Gastrocnemius medialis (tissue), 4 donors: ENCODE results near the gene PRELID1.

ENCODE experiments used
- POLR2A ChIP-seq, 2 donors: fragments of 450-650 bp; IDR thresholded peaks; one replicate each; pipeline ENCODE4 v1.6.1; 2017; ENCODE audit warnings: antibody characterized with exemption in 2 of 2, mild to moderate bottlenecking in 2 of 2, moderate library complexity in 2 of 2
- TF ChIP-seq, protein P1 (sequence below), 5 experiments: fragments of 450-650 bp in 3 of 5; fragments of 200-600 bp in 2 of 5; sonication (generic) in 2 of 5; IDR thresholded peaks in 4 of 5; conservative IDR thresholded peaks in 1 of 5; 1 replicate in 4 of 5; 2 replicates in 1 of 5; pipeline ENCODE4 v1.5.1; 2016 to 2019; ENCODE audit warnings: antibody characterized with exemption in 5 of 5, mild to moderate bottlenecking in 3 of 5, moderate library complexity in 3 of 5

DNA sequence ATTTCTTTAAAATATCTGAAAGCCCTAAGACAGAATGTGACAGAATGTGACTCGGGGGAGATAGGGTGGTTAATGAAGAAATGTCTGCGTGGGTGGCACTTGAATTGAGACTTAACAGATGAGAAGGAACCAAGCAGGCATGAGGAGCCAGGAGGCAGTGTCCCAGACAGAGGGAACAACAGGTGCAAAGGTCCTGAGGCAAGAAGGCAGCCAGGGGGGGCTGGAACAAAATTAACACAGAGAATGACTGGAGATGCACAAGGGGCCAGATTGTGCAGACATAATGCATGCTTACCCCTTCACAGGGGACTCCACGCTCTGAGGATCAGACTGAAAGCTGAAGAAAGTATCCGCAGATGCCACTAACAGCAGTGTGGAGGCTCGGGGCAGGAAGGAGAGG, 46.2 kb downstream of the PRELID1 start:
- TF ChIP-seq, protein P1, sequence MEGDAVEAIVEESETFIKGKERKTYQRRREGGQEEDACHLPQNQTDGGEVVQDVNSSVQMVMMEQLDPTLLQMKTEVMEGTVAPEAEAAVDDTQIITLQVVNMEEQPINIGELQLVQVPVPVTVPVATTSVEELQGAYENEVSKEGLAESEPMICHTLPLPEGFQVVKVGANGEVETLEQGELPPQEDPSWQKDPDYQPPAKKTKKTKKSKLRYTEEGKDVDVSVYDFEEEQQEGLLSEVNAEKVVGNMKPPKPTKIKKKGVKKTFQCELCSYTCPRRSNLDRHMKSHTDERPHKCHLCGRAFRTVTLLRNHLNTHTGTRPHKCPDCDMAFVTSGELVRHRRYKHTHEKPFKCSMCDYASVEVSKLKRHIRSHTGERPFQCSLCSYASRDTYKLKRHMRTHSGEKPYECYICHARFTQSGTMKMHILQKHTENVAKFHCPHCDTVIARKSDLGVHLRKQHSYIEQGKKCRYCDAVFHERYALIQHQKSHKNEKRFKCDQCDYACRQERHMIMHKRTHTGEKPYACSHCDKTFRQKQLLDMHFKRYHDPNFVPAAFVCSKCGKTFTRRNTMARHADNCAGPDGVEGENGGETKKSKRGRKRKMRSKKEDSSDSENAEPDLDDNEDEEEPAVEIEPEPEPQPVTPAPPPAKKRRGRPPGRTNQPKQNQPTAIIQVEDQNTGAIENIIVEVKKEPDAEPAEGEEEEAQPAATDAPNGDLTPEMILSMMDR (IDR thresholded peaks at IDR 0.05 in 4 of 5, conservative IDR thresholded peaks at IDR 0.05 in 1 of 5): no peak
- TF ChIP-seq POLR2A (IDR thresholded peaks at IDR 0.05): no peak
